Adipocyte (in vitro differentiated cells): Measurements from ENCODE around the gene COQ3.

Source experiments
- DNase-seq: peaks from one replicate; pipeline ENCODE4 v3.0.0-alpha.2; 2015; ENCODE audit warnings: low read depth
- H3K27me3 ChIP-seq: replicated peaks from 2 replicates; pipeline ENCODE4 v1.7.0; 2013; ENCODE audit warnings: mild to moderate bottlenecking, low read length, moderate library complexity; ENCODE audit not compliant: control insufficient read depth, insufficient read depth
- H3K36me3 ChIP-seq: 2 replicates; pipeline ENCODE4 v1.7.0; 2013; ENCODE audit warnings: low read length, mild to moderate bottlenecking, moderate library complexity; ENCODE audit not compliant: control insufficient read depth, insufficient read depth, severe bottlenecking
- H3K4me1 ChIP-seq: 2 replicates; pipeline ENCODE4 v1.7.0; 2013; ENCODE audit warnings: mild to moderate bottlenecking, low read length, moderate library complexity; ENCODE audit not compliant: control insufficient read depth, insufficient read depth
- H3K4me3 ChIP-seq: 2 replicates; pipeline ENCODE4 v1.7.0; 2013; ENCODE audit warnings: mild to moderate bottlenecking, low read length, moderate library complexity
- H3K9ac ChIP-seq: 2 replicates; pipeline ENCODE4 v1.7.0; 2013; ENCODE audit warnings: mild to moderate bottlenecking, low read length, moderate library complexity
- H3K9me3 ChIP-seq: 2 replicates; pipeline ENCODE4 v1.7.0; 2013; ENCODE audit warnings: mild to moderate bottlenecking, low read length, moderate library complexity; ENCODE audit not compliant: control insufficient read depth

The COQ3 gene, protein sequence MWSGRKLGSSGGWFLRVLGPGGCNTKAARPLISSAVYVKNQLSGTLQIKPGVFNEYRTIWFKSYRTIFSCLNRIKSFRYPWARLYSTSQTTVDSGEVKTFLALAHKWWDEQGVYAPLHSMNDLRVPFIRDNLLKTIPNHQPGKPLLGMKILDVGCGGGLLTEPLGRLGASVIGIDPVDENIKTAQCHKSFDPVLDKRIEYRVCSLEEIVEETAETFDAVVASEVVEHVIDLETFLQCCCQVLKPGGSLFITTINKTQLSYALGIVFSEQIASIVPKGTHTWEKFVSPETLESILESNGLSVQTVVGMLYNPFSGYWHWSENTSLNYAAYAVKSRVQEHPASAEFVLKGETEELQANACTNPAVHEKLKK

DNA sequence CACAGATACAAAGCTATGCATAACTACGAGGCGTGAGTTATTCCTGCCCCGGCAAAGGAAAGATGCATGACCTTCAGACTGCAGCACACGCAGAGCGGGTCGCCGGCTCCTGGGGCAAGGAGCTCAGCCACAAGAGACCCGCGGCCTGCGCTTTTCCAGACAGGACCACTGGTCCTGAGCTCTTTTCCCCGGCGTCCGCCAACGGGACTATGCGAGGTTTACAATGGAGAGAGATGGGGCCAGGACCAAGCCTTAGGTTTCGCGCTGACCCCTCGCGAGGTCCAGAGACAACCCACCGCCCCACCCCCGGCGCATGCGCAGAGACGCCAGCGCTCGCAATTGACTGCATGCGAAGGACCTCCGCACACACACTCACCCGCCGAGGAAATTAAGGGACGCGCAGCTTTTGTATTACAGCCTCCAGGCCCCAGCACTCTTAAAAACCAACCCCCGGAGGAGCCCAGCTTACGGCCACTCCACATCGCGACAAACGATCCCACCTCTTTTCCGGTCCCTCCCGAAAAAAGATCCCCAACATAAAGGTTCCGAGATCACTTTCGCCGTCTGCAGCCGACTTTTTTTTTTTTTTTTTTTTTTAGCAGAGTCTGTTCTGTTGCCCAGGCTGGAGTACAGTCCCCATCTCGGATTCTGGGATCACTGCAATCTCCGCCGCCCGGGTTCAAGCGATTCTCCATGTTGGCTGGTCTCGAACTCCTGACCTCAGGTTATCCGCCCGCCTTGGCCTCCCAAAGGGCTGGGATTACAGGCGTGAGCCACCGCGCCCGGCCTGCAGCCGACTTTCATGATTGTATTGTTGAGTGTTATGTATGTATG, at the start of gene COQ3:
COQ3 (minus strand) TSS at position 498 of the 834 bp plus-strand sequence; CDS start at position 482, 16 bp downstream.
- H3K27me3 ChIP-seq = no peaks in the 10 kb centered on the region
- peak within 1 kb of the TSS; percentile 88 for H3K4me3 ChIP-seq
- peak within 1 kb of the TSS; percentile 93 for H3K9ac ChIP-seq
- peaks cover 5% of the 10 kb centered on the region for H3K4me1 ChIP-seq
- peak; percentile 89 for DNase-seq
- peaks cover 21% of the 10 kb centered on the region for H3K36me3 ChIP-seq
- H3K9me3 ChIP-seq = no peaks in the 10 kb centered on the region

DNA sequence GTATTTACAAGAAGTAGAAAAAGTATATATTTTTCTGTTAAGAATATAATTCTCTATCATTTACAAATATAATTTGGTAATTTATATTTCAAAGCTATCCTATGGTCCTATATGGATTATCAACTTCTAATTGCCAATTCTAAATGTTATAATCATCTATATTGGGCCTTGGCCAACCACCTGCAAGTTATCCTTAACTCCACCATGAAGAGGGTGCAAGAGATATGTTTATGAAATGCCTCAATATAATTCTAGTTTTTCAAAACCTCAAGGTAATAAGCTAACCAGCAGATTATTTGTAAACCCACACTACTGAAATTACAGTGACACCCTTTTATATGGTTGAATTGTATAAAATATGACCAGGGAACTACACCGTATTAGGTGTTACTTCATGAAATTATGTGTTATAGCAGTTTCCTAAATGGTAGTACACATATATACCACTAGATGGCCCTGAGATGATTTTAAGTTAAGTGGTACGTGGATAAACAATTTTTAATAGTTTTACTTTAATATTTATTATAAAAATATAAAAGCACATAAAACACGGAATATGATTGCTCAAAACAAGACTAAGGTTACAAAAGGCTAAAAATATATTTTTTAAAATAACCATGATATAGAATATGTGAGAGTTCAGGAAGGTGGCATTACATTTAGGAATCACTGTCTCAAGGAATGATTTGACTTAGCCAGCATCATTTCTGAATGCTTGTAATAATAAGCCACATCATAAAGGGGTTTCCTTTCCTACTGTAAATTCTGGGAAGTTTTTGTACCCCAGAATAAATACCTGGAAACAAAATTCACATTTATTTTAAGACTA, 40.9 kb upstream of the COQ3 start:
- Histone ChIP-seq H3K9me3 (no peaks in the 10 kb centered on the region), H3K4me3 (no peak overlapping the region), H3K36me3 (peaks cover 24% of the 10 kb centered on the region), H3K27me3 (no peaks in the 10 kb centered on the region), H3K4me1 (no peaks in the 10 kb centered on the region), H3K9ac (no peak overlapping the region)
- DNase-seq = peak; percentile 76

DNA sequence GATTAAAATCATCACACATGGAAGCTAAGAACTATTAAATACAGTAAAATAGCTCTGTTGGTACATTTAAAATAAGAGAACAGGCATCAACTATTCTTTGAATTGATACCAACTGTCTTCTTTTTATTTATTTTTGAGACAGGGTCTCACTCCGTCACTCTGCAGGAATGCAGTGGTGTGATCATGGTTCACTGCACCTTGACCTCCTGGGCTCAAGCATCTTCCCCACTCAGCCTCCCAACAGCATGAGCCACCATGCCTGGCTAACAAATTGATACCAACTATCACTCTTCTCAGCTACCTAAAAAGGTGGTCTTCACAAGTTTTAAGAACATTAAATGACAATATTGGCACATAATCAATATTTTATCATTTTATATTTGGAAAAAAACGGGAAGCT, 38.9 kb upstream of the COQ3 start:
- peaks cover under 1% of the 10 kb centered on the region for H3K4me1 ChIP-seq
- no peak for DNase-seq

DNA sequence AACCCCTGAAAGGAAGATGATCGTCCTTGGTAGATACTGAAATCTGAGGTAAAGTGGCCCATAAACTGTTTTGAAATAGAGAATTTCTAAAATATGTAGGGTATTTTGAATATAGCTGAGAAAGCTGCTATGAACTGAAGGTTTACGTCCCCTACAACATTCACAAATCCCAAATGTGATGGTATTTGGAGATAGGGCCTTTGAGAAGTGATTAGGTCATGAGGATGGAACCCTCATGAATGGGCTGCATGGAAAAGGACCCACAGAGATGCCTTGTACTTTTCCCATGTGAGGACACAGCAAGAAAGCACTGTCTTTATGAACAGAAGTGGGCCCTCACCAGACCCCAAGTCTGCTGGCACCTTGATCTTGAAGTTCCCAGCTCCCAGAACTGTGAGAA, 37.9 kb upstream of the COQ3 start:
- peaks cover 15% of the 10 kb centered on the region for H3K36me3 ChIP-seq
- no peak overlapping the region for H3K4me3 ChIP-seq
- H3K27me3 ChIP-seq = no peaks in the 10 kb centered on the region
- peaks cover 11% of the 10 kb centered on the region for H3K4me1 ChIP-seq
- no peak for DNase-seq
- H3K9ac ChIP-seq = no peak overlapping the region
- H3K9me3 ChIP-seq = no peaks in the 10 kb centered on the region

More for the DNA sequence above, 38.9 kb upstream of the COQ3 start:
- Histone ChIP-seq H3K27me3 (no peaks in the 10 kb centered on the region), H3K9ac (no peak overlapping the region), H3K36me3 (peaks cover 21% of the 10 kb centered on the region), H3K4me3 (no peak overlapping the region), H3K9me3 (no peaks in the 10 kb centered on the region)

DNA sequence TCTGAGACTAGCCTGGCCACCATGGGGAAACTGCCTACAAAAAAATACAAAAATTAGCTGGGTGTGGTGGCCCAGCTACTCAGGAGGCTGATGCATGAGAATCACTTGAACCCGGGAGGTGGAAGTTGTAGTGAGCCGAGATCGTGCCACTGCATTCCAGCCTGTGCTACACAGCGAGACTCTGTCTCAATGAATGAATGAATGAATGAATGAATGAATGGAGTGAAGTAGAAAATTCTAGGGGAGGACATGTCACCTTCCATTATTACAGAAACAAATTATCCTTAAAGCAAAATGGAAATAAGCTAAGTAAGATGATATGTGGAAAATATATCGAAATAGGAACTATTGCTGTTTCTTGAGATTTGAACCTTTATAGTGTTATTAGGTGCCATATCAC, 34.0 kb upstream of the COQ3 start:
- Histone ChIP-seq H3K9ac (peak overlapping the region; percentile 4), H3K36me3 (peaks cover 7% of the 10 kb centered on the region), H3K4me1 (peaks cover 30% of the 10 kb centered on the region), H3K27me3 (no peaks in the 10 kb centered on the region), H3K9me3 (no peaks in the 10 kb centered on the region), H3K4me3 (no peak overlapping the region)
- no peak for DNase-seq

DNA sequence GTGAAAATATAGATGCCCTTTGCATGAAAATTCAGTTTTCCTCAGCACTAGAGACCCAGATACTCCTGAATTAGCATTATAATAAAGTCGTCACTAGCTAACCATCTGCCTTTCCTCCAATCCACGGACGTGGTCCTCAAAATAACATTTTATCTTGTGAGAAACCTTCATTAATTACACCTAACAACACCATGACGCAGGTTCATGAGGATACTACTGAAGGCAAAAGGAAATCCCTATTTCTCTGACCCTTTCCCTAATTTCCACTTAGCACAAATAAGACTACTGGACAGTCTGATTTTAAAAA, 32.4 kb upstream of the COQ3 start:
- peak overlapping the region; percentile 96 for H3K9ac ChIP-seq
- peaks cover 32% of the 10 kb centered on the region for H3K4me1 ChIP-seq
- DNase-seq = no peak
- H3K4me3 ChIP-seq = peak overlapping the region; percentile 93
- H3K27me3 ChIP-seq = no peaks in the 10 kb centered on the region
- H3K9me3 ChIP-seq = no peaks in the 10 kb centered on the region
- peaks cover 4% of the 10 kb centered on the region for H3K36me3 ChIP-seq

DNA sequence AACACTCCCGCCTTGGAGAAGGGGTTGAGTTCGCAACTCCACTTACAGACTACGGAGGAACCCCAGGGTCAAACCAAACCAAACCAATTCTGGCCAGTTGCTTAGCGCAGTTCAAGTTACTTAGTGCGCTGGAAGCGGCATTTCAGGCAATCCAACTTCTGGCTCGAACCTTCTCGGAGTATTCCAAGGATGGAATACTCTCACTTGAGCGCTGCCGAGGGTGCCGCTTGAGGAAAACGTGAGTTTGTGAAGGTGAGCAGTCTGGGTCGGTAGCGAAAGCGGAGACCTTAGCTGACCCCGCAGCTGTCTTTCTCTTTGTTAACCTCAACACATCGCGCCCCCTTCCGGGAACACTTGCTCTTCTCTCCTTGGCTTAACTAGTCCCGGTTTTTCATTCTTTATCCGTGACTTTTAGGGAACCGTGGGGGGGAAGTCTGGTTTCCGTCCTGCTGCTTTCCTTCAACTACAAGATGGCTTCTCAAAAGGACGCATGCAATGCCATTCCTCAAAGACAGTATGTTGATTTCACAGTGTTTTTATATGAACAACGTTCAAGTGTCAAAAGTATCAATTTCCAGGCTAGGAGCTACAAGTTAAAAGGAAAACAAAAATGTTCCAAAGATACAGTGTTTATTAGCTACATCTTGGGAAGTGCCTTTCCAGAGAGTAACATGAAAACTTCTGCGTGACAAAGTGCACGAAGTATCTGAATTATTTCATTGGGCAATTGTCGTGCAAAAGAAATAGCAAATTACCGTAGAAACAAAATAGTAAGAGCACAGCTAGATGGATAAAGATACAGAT, 31.9 kb upstream of the COQ3 start:
- Histone ChIP-seq H3K36me3 (peaks cover under 1% of the 10 kb centered on the region), H3K4me3 (peak overlapping the region; percentile 93), H3K9ac (peak overlapping the region; percentile 96), H3K27me3 (no peaks in the 10 kb centered on the region), H3K9me3 (no peaks in the 10 kb centered on the region), H3K4me1 (peaks cover 32% of the 10 kb centered on the region)
- peak; percentile 85 for DNase-seq

DNA sequence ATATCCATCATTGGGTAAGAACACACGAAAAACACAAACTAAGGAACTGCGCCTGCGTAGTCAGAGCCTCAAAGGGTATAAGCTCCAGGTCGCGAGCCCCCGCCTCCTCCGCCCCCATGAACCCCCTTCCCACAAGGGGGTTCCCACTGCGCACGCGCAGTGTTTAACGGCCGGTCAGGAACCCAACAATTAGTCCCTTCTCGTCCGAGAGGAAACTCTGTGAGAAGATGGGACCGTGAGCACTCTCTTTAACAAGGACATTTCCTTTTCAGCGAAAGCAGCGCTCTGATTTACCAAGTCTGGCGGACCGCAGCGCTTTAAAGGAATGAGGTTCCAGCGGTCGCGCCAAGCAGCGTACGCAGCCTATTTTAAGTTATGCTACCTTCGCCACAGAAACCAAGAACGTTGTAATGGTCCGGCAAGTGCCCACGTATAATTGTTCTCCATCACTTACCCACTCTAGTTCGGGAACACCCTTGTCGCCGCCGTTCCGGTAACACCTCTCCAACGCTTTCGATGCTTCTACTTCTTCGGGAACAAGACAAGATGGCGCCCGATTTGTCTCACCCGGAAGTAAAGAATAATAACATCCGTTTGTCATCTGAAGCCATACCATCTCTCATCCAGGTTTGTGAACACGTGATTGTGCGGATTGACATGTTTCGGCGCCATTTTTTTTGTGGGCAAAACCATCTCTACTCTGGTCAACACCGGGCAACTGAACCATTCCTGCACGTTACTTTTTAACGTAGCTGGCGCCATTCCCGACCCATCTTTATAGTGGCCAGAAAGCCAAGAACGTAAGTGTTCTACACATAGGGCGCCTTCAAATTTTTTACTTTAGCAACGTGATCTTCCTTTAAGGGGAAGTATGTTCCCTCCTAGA, 31.0 kb upstream of the COQ3 start, which contains the start of gene PNISR:
PNISR (minus strand) TSS at position 548 of the 886 bp plus-strand sequence. CDS start 10,649 bp downstream, outside the sequence.
- DNase-seq = peak; percentile 99
- peak within 1 kb of the TSS; percentile 93 for H3K4me3 ChIP-seq
- H3K36me3 ChIP-seq = no peaks in the 10 kb centered on the region
- H3K9ac ChIP-seq = peak within 1 kb of the TSS; percentile 96
- H3K9me3 ChIP-seq = no peaks in the 10 kb centered on the region
- peaks cover 32% of the 10 kb centered on the region for H3K4me1 ChIP-seq
- no peaks in the 10 kb centered on the region for H3K27me3 ChIP-seq

DNA sequence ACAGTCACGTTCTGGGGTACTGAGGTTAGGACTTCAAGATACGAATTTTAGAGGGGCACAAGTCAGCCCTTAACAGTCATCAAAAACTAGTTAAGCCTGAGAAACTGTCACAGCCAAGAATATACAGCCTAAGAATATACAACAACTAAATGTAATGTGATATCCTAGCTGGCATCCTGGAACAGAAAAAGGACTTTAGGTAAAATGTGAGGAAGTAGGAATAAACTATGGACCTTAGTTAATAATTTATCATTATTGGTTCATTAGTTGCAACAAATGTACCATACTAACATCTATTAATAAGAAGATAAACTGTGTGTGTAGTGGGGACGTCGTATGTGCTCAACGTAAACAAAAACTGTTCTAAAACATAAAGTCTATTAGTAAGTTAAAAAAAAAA, 30.0 kb upstream of the COQ3 start:
- peak overlapping the region; percentile 93 for H3K4me3 ChIP-seq
- DNase-seq = no peak
- no peaks in the 10 kb centered on the region for H3K27me3 ChIP-seq
- no peaks in the 10 kb centered on the region for H3K9me3 ChIP-seq
- no peaks in the 10 kb centered on the region for H3K36me3 ChIP-seq
- H3K9ac ChIP-seq = peak overlapping the region; percentile 96
- peaks cover 32% of the 10 kb centered on the region for H3K4me1 ChIP-seq

DNA sequence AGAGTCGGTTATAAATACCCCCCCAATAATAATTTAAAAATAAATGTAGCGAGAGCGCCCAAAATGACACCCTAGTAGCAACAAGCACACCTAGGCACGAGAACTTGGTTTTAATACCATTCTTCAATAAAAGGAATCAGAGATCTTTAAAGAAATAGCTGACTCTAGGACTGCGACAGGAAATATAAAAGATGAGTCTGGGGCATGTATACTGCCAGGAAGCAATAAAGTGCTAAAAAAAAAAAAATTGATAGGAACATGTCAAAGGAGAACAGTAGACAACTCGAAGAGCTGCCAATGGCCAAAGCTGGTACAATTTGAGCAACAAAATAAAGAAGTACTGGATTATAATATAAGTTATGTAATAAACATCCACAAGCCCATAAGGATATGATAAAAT, 28.9 kb upstream of the COQ3 start:
- Histone ChIP-seq H3K27me3 (no peaks in the 10 kb centered on the region), H3K36me3 (no peaks in the 10 kb centered on the region), H3K9ac (no peak overlapping the region), H3K9me3 (no peaks in the 10 kb centered on the region), H3K4me3 (peak overlapping the region; percentile 93), H3K4me1 (peaks cover 32% of the 10 kb centered on the region)
- no peak for DNase-seq
